Activated CD4-positive, CD25-positive, alpha-beta regulatory T cell treated with anti-CD3 and anti-CD28 coated beads, Interleukin-2, amount 50 U/mL, for 24 hours (primary cell): Measurements from ENCODE around the gene ASCC3.
"Not testable (repeated sequence)": the region's sequence is repeated elsewhere in the genome, so short reads cannot be mapped to it uniquely, and the experiment has no call there.

Source experiments
- ATAC-seq, 2 donors: fragments of 150-1000 bp; cut with Tn5 transposase; one replicate each; pipeline ENCODE4 v1.10.0; 2021; ENCODE audit warnings: mild to moderate bottlenecking in 1 of 2, moderate library complexity in 1 of 2

ASCC3 gene

GRCh38 chr6:100881707-100882040 is 545 bp upstream of the ASCC3 start:
- ATAC-seq = no peak

DNA sequence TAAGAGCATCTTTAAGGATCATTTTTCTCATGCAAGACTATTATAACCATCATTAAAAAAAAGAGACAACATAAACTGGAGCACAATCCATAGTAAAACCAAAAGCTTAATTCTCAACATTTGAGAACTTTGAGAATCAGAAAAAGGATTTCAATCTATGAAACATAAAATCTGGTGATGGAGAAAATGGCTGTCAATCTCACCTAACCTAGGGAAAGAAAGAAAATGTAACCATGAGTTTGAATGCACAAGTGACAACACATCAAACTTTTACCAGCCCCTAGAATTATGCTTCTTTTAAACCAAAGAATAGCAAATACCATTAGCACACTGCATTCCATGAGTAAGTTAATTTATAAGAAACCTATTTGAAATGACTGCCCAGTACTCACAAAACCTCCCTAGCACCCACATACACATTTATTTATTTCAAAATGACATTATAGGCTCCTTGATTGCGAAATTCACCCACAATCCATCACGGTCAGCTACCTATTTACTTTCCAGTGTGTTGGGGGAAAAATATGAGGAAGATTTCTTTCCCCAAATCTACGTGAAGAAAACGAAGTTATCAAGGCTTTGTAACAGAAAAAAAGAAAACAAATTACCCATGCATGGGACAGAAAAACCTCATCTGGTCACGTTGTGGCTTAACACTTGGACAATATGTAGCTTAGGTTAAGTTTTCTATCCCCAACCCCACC is 828 bp downstream of the ASCC3 start:
- no peak for ATAC-seq

- no peak for ATAC-seq
These were observed 1.8 kb downstream of the ASCC3 start for GRCh38 chr6:100879317-100879716.

DNA sequence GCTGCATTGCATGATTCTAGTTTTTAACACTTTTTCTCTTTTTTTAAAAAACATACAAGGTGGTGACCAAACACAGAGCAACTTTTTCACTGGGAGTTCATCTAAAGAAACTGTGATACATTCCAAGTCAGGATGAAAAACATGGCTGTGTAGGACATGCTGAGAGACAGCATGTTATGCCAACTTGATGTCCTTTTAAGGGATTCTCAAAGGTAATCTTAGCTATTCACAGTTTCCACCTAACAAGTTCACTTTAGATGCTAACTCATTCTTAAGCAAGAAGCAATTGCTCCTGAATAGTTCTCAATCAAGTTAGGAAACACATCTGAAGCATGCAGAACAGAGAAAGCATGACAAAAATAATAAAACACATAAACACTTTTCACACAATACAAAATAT is 3.3 kb downstream of the ASCC3 start:
- ATAC-seq = no peak

DNA sequence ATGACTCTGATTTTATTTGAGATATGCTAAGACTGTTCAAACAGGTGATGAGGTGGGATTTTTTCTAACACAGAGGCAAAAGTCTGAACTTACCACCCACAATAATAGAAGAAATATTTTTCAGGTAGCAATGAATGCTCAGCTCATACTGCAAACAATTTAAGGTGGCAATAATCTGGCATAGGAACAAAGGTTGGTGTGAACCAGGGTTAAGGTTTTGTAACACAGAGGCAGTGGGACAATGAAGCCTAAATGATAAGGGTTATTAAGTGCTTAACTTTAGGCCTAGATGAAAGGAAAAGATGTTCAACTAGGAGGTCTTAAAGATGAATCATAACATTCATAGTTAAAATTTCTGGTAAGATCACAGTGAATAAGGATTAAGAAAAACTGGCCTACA is 4.9 kb downstream of the ASCC3 start:
- ATAC-seq = no peak

GRCh38 chr6:100865525-100865924 is 15.6 kb downstream of the ASCC3 start:
- ATAC-seq = no peak

DNA sequence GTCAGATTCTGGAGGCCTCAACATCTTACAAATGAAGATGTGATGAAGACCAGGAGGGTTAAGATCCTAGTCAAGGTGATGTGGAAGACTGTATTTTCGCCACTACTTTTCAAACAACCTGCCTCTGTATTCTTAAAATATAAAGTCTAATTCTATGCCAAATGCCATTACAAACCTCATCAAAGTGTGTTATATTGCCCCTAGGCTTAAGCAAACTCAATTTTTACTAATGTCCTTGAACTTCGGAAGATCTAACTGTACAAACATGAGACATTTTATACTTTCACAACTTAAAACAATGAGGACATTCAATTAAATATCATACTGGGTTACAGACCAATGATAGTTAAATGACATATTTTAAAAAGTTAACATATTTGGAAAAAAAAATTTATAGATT is 19.1 kb downstream of the ASCC3 start:
- no peak for ATAC-seq

DNA sequence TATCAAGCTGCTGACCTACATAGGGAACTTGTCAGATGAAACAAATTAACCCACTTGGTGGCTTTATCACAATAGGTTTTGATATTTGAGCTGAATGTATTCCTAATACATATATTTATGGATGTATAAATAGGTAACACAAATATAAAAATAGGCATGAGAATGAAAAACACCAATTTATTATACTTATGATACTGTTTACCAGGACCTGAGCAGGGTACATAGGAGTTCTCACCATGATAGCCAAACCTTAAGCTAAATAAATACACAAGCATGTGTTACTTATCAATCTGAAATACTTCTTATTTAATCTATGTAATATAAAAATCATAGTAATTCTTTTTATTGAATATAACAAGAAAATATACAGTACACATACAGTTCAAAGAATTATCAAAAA is 25.0 kb downstream of the ASCC3 start:
- no peak for ATAC-seq

DNA sequence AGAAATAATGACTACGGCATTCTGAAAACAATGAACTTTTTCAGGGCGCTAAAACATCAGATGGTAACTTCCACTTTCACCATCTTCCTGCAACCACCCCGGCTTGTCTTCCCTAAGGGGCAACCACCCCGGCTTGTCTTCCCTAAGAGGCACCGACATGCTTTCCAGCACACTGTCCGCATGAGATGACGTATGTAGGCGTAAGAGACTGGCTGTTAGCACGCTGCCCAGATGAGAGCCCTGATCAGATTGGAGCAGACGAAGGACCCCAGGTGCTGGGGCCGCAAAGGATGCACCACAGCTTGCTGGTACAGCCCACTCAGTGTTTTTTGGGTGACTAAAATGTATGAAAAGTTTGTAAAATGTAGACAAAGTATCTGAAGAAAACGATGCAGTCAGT is 29.3 kb downstream of the ASCC3 start:
- no peak for ATAC-seq

- no peak for ATAC-seq
These were observed 31.0 kb downstream of the ASCC3 start for GRCh38 chr6:100850174-100850573.

GRCh38 chr6:100846276-100846675 is 34.9 kb downstream of the ASCC3 start:
- no peak for ATAC-seq

GRCh38 chr6:100845676-100846075 is 35.5 kb downstream of the ASCC3 start:
- no peak for ATAC-seq

- ATAC-seq = no peak
These were observed 41.7 kb downstream of the ASCC3 start for GRCh38 chr6:100839419-100839818.

- no peak for ATAC-seq
These were observed 43.1 kb downstream of the ASCC3 start for GRCh38 chr6:100838011-100838410.

- ATAC-seq = no peak
These were observed 47.1 kb downstream of the ASCC3 start for GRCh38 chr6:100833972-100834574.

DNA sequence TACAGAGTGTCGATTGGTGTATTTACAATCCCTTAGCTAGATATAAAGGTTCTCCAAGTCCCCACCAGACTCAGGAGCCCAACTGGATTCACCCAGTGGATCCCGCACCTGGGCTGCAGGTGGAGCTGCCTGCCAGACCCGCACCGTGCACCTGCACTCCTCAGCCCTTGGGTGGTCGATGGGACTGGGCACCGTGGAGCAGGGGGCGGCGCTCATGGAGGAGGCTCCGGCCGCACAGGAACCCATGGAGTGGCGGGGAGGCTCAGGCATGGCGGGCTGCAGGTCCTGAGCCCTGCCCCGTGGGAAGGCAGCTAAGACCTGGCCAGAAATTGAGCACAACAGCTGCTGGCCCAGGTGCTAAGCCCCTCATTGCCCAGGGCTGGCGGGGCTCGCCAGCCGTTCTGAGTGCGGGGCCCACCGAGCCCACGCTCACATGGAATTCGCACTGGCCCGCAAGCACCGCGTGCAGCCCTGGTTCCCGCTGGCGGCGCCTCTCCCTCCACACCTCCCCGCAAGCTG is 52.0 kb downstream of the ASCC3 start:
- ATAC-seq = not testable (repeated sequence)

- ATAC-seq = no peak
These were observed 58.1 kb downstream of the ASCC3 start for GRCh38 chr6:100823041-100823440.

DNA sequence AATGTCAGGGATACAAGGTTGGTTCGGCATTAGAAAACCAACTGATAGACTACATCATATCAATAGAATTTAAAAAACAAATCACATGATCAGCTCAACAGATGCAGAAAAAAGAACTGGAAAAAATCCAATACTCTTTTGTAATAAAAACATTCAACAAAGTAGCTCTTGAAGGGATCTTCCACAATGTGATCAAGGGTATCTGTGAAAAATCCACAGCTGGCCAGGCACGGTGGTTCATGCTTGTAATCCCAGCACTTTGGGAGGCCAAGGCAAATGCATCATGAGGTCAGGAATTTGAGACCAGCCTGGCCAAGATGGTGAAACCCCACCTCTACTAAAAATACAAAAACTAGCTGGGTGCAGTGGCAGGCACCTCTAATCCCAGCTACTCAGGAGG is 63.1 kb downstream of the ASCC3 start:
- ATAC-seq = no peak

- ATAC-seq = no peak
These were observed 71.1 kb downstream of the ASCC3 start for GRCh38 chr6:100810015-100810414.

DNA sequence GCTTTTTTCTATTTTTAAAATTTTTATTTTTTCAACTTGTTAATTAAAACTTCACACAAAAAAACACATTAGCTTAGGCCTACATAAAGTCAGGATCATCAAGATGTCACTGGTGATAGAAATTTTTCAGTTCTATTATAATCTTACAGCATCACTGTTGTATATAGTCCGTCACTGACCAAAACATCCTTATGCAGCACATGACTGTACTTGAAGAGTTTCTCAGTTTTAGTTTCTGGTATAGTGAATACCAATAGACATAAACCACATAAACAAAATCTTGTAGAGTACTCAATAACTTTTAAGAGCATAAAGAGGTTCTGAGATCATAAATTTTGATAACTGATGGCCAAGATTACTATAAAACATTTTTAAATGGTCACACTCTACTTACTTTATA is 71.8 kb downstream of the ASCC3 start:
- no peak for ATAC-seq

DNA sequence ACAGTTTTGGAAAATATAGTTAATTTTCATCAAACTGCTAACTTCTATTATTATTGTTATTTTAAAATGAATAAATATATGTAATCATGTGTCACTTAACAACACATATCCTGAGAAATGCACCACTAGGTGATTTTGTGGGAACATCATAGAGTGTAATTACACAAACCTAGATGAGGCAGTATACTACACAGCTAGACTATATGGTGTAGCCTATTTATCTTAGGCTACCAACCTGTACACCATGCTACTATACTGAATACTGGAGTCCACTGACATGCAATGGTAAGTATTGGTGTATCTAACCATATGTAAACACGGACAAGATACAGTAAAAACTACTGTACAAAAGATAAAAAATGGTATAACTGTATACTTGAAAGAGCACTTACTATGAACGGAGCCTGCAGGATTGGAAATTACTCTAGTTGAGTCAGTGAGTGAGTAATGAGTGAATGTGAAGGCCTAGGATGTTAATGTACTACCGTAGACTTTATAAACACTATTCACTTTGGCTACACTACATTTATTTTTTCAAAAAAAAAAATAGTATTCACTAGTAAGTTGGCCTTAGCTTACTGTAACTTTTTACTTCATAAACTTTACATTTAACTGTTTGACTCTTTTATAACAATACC is 72.4 kb downstream of the ASCC3 start:
- ATAC-seq = no peak

- no peak for ATAC-seq
These were observed 74.8 kb downstream of the ASCC3 start for GRCh38 chr6:100806296-100806695.

- ATAC-seq = no peak
These were observed 77.7 kb downstream of the ASCC3 start for GRCh38 chr6:100803264-100804045.
